SU-DHL-6 (cell line): ENCODE measurements around the gene STRIT1.

Experiments
- EZH2phosphoT487 ChIP-seq: fragments of 200-600 bp; sonication (generic), shearing (Covaris generic); conservative IDR thresholded peaks from 2 replicates; pipeline ENCODE4 v1.6.1; 2018; ENCODE audit warnings: mild to moderate bottlenecking, antibody characterized with exemption, low read length, moderate library complexity, mixed read lengths
- TF ChIP-seq, protein P1 (sequence below): fragments of 200-600 bp; sonication (generic); IDR thresholded peaks from one replicate; pipeline ENCODE4 v1.5.1; 2017; ENCODE audit warnings: antibody characterized with exemption, mild to moderate bottlenecking, low read length, moderate library complexity; ENCODE audit not compliant: insufficient read depth, poor library complexity, severe bottlenecking

DNA sequence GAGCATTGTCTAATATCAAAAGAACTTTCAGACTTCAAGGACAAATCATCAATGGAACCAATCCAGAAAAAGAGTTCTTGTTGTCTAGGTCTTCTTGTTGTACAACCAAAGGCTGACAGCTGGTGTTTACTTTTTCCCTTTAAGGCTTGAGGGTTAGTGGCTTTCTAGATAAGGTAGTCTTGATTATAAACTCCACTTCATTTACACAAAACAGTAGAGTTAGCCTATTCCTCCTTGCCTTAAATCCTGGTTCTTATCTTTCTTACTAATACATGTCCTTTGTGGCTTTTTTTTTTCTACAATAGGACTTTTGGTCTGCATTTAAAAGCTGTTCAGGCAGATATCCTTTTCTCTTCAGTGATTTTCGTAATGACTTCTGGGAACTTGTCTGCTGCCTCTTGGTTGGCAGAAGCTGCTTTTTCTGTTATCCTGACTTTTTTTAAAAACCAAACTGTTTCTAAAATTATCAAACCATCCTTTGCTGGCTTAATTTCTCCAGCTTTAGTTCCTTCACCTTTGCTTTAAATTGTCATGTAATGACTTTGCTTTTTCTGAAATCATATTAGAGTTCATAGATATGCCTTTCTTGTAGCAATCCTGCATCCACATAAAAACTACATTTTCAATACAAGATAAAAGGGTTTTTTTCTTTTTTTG, 44.8 kb downstream of the STRIT1 start:
- TF ChIP-seq EZH2phosphoT487: no peak
- TF ChIP-seq, protein P1, sequence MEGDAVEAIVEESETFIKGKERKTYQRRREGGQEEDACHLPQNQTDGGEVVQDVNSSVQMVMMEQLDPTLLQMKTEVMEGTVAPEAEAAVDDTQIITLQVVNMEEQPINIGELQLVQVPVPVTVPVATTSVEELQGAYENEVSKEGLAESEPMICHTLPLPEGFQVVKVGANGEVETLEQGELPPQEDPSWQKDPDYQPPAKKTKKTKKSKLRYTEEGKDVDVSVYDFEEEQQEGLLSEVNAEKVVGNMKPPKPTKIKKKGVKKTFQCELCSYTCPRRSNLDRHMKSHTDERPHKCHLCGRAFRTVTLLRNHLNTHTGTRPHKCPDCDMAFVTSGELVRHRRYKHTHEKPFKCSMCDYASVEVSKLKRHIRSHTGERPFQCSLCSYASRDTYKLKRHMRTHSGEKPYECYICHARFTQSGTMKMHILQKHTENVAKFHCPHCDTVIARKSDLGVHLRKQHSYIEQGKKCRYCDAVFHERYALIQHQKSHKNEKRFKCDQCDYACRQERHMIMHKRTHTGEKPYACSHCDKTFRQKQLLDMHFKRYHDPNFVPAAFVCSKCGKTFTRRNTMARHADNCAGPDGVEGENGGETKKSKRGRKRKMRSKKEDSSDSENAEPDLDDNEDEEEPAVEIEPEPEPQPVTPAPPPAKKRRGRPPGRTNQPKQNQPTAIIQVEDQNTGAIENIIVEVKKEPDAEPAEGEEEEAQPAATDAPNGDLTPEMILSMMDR: no peak
